Measurements from ENCODE around the gene DEPP1. TPM values are rescaled to one million over a fixed set of nuclear protein-coding genes. Genes with fewer than 3 reads are reported as not detected.
A peak's percentile ranks its signal among the peaks of the same experiment; 100 is the strongest.
"Not testable (repeated sequence)": the region's sequence is repeated elsewhere in the genome, so short reads cannot be mapped to it uniquely, and the experiment has no call there.

Gene DEPP1, protein sequence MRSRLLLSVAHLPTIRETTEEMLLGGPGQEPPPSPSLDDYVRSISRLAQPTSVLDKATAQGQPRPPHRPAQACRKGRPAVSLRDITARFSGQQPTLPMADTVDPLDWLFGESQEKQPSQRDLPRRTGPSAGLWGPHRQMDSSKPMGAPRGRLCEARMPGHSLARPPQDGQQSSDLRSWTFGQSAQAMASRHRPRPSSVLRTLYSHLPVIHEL
- total RNA-seq (2014; rRNA removed; shearing (Covaris generic); ENCODE audit: low replicate concordance) = 0.43 and 2.8 TPM in 2 replicates

- in situ Hi-C loops (cut with HindIII; ENCODE audit: low pct_unique_long_range_greater_than_20kb, low sequenced_read_pairs) = no loop called here
- DNase-seq (ENCODE audit: low read depth) = peak; percentile 90
These were observed at the start of gene DEPP1 for GRCh38 chr10:44978570-44979280. TSS of gene DEPP1 (minus strand) at chr10:44978809. CDS start at chr10:44978030, 779 bp downstream.

GRCh38 chr10:45023426-45023825 lies 44.8 kb upstream of the DEPP1 start:
- in situ Hi-C loops (cut with HindIII; ENCODE audit: low pct_unique_long_range_greater_than_20kb, low sequenced_read_pairs) = no loop called here

DNA sequence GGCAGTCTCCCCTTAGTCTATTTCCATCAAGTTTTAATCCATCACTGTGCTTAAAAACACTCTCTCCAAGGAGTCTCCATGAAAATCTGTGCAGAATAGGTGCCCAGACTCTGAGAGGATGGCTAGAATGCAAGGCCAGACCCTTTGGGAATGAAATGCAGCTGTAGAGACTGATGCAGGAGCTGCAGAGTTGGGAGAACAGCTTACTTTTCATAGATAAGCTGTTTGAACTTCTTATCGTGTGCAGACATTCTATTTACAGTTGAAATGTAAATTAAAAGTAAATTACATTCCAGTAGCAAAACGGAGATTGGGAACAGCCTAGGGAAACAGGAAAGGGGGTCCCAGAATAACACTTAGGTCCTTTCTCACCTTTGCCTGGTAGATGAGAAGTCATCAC lies 37.0 kb upstream of the DEPP1 start:
- in situ Hi-C loops (cut with HindIII; ENCODE audit: low pct_unique_long_range_greater_than_20kb, low sequenced_read_pairs) = no loop called here
- DNase-seq (ENCODE audit: low read depth) = no peak

More at GRCh38 chr10:45023426-45023825, 44.8 kb upstream of the DEPP1 start:
- no peak for DNase-seq (ENCODE audit: low read depth)

DNA sequence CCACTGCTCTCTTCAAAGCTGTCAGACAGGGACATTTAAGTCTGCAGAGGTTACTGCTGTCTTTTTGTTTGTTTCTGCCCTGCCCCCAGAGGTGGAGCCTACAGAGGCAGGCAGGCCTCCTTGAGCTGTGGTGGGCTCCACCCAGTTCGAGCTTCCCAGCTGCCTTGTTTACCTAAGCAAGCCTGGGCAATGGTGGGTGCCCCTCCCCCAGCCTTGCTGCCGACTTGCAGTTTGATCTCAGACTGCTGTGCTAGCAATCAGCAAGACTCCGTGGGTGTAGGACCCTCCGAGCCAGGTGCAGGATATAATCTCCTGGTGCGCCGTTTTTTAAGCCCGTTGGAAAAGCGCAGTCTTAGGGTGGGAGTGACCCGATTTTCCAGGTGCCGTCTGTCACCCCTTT lies 35.9 kb upstream of the DEPP1 start:
- in situ Hi-C loops (cut with HindIII; ENCODE audit: low pct_unique_long_range_greater_than_20kb, low sequenced_read_pairs); DNase-seq (ENCODE audit: low read depth): not testable (repeated sequence)

DNA sequence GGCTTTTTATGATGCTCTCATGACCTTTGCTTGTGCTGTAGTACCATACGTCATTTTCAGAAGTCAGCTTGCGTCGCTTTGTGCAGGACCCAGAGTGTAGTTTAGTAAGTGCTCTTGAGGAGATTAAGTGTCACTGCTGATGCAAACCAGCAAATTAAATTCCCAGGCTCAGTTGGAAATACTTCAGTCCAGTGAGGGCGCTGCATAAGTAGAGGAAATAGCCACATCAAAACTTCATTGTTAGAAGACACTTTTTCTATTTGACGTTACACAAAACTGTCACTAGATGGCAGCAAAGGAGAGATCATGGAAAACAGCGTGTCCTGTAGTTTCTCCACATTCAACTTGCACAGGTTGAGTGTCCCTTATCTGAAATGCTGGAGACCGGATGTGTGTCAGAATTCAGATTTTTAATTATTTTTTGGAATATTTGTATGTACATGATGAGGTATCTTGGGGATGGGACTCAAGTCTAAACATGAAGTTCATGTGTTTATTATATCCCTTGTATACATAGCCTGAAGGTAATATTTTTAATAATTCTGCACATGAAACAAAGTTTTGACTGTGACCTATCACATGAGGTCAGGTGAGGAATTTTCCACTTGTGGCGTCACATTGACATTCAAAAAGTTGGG lies 30.0 kb upstream of the DEPP1 start:
- DNase-seq (ENCODE audit: low read depth) = peak; percentile 82
- in situ Hi-C loops (cut with HindIII; ENCODE audit: low pct_unique_long_range_greater_than_20kb, low sequenced_read_pairs) = no loop called here

DNA sequence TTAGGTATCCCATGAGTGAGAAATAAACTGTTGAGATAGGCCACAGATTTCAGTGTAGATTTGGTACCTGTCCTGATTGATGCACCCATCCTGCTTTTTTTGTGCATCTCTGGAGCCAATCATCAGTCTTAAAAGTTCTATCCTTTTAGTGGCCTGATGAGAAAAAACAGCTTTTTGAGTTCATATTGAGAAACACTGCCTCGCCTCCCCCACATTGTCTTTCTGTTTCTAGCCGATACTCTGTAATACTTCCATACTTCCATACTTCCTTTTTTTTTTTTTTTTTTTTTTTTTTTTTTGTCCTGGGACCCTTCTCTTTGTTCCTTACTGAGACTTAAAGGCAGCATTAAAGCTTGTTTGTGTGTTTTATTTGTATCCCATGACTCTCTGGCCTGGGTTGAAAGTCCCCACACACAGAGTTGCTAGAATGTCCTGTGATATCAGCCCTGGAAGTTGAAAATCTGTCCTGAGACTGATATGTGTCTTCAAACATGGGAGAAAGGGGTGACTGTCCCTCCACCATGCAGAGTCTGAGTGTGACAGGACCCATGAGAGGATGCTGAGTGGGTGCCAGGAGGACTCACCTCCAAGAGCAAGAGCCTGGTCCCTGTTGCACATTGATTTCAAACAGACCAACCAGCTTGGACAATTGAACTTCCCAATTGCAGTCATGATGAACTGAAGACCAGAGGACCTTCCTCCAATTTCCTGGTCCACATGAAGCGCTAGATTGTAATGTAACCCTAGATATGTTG lies 27.8 kb upstream of the DEPP1 start:
- in situ Hi-C loops (cut with HindIII; ENCODE audit: low pct_unique_long_range_greater_than_20kb, low sequenced_read_pairs) = no loop called here
- no peak for DNase-seq (ENCODE audit: low read depth)

GRCh38 chr10:45005284-45005683 lies 26.7 kb upstream of the DEPP1 start:
- DNase-seq (ENCODE audit: low read depth) = no peak
- in situ Hi-C loops (cut with HindIII; ENCODE audit: low pct_unique_long_range_greater_than_20kb, low sequenced_read_pairs) = no loop called here

DNA sequence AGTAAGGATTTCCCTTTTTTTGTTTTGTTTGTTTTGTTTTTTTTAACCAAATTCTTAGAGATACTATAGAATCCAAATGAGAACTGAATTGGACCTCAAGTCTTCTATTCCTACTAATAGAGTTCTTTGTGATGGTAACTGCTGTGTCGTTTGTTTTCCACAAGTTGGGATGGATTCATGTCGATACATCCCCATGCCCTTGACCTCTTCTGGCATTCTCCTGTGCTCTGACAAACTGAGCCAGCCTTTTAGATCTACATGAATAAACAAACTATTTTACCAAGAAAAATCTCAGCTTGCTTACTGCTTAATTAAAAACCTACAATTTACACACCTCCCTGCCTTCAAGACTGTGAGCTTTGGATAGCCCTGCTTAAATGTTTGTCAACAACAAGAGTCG lies 26.1 kb upstream of the DEPP1 start:
- in situ Hi-C loops (cut with HindIII; ENCODE audit: low pct_unique_long_range_greater_than_20kb, low sequenced_read_pairs) = no loop called here
- no peak for DNase-seq (ENCODE audit: low read depth)

DNA sequence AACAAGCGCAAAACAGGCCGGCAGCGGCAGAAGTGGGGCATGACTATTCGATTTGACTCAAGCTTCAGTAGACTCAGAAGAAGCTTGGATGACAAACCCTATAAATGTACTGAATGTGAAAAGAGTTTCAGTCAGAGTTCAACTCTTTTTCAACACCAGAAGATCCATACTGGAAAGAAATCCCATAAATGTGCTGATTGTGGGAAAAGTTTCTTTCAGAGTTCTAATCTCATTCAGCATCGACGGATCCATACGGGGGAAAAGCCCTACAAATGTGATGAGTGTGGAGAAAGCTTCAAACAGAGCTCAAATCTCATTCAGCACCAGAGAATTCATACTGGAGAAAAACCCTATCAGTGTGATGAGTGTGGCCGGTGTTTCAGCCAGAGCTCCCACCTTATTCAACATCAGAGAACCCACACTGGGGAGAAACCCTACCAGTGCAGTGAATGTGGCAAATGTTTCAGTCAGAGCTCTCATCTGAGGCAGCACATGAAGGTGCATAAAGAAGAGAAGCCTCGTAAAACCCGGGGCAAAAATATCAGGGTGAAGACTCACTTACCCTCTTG lies 24.9 kb upstream of the DEPP1 start:
- in situ Hi-C loops (cut with HindIII; ENCODE audit: low pct_unique_long_range_greater_than_20kb, low sequenced_read_pairs) = no loop called here
- DNase-seq (ENCODE audit: low read depth) = no peak

DNA sequence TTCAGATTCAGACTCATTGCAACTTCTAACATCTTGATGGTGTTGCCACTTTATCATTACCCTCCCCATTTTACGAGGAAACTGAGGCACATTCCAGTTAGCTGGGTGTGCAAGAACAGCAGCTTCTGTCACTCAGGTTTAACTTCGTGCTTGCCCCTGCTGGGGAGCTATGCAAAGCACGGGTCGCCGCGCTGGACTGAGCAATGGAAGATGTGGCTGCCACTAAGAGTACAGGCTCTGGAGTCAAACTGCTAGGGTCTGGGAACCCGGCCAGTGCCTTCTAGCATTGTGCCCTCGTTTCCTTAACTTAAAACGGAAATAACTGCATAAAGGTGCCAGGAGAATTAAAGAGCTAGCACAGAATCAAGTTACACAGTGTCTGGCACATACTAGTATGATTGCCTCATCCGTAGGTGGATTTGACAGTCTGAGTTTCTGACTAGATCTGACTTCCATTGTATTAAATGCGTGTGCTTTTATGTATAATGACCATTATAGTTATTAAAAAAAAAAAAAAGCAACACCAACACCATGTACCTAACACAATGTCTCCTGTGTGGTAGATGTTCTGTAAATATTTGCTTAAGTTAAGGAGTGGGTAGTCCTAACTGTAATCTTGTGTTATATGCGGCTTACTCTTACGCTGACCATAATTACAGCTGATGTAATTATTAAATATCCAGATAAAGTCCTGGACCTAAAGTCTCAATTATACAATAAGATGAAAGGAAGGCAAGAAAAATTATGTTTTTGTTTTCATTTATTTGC lies 23.0 kb upstream of the DEPP1 start:
- DNase-seq (ENCODE audit: low read depth) = no peak
- in situ Hi-C loops (cut with HindIII; ENCODE audit: low pct_unique_long_range_greater_than_20kb, low sequenced_read_pairs) = no loop called here

GRCh38 chr10:45000752-45001380 lies 22.3 kb upstream of the DEPP1 start, which contains the start of gene ZNF22:
TSS of gene ZNF22 (plus strand) at chr10:45000923. CDS start at chr10:45003369, 2,446 bp downstream.
- in situ Hi-C loops (cut with HindIII; ENCODE audit: low pct_unique_long_range_greater_than_20kb, low sequenced_read_pairs) = no loop called here
- DNase-seq (ENCODE audit: low read depth) = no peak

GRCh38 chr10:45000138-45000751 lies 21.6 kb upstream of the DEPP1 start:
- in situ Hi-C loops (cut with HindIII; ENCODE audit: low pct_unique_long_range_greater_than_20kb, low sequenced_read_pairs) = no loop called here
- DNase-seq (ENCODE audit: low read depth) = no peak

GRCh38 chr10:44998146-44998631 lies 19.6 kb upstream of the DEPP1 start:
- in situ Hi-C loops (cut with HindIII; ENCODE audit: low pct_unique_long_range_greater_than_20kb, low sequenced_read_pairs) = no loop called here
- DNase-seq (ENCODE audit: low read depth) = no peak

- no peak for DNase-seq (ENCODE audit: low read depth)
- in situ Hi-C loops (cut with HindIII; ENCODE audit: low pct_unique_long_range_greater_than_20kb, low sequenced_read_pairs) = no loop called here
These were observed 18.6 kb upstream of the DEPP1 start for GRCh38 chr10:44997105-44997748.

DNA sequence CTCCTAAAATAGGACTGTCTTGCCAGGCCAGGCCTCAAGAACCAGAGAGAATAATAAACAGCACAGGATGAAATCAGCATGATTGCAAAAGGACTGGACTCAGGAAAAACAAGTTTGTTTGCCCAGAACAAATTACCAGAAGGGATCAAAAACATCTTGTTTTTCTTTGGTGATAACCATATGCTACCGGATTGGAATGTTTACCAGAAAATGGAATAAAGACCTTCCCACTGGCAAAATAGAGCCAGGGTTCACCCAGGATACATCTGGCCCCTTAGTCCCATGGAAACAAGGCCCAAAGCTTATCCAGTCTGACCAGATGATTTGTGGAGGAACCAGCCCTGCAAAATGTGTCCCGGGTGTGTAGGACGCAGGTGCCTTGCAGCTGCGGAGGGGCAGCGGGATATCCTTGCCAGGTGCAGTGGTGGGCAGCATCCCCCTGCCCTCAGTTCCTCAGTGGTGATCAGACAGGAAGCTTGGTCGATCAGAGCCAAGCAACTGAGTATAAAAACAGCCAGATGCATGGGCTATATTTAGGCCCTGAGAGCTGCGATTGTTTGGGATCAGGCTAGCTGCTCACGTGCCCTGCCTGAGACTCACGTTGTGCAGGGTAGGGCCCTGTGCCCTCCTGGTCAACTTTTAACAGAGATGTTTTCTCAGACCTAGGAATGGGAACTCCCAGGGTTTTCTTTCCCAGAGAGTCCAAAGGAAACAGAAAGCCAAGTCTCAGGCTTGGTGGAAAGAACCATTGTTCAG lies 17.5 kb upstream of the DEPP1 start:
- in situ Hi-C loops (cut with HindIII; ENCODE audit: low pct_unique_long_range_greater_than_20kb, low sequenced_read_pairs) = no loop called here
- DNase-seq (ENCODE audit: low read depth) = no peak

GRCh38 chr10:44995581-44995913 lies 16.9 kb upstream of the DEPP1 start:
- DNase-seq (ENCODE audit: low read depth) = no peak
- in situ Hi-C loops (cut with HindIII; ENCODE audit: low pct_unique_long_range_greater_than_20kb, low sequenced_read_pairs) = no loop called here

Data from Caki2 (cell line).